GM12878 (cell line): ENCODE data around the gene H6PD. TPM values are rescaled to one million over a fixed set of nuclear protein-coding genes. Genes with fewer than 3 reads are reported as not detected.

Experiments
- ATF2 ChIP-seq: IDR thresholded peaks from 2 replicates; pipeline ENCODE4 v1.6.1; 2012; ENCODE audit warnings: low read length, inconsistent platforms
- CBFB ChIP-seq: IDR thresholded peaks from 2 replicates; pipeline ENCODE4 v1.6.1; 2016; ENCODE audit warnings: antibody characterized with exemption, low read depth
- CTCF ChIP-seq, 3 experiments: IDR thresholded peaks in 2 of 3; conservative IDR thresholded peaks in 1 of 3; 2 replicates each; pipeline ENCODE4 v1.5.1; 2011; ENCODE audit warnings: low read depth in 3 of 3, low read length in 3 of 3, mild to moderate bottlenecking in 3 of 3, control low read depth in 2 of 3, moderate library complexity in 2 of 3, inconsistent platforms in 1 of 3, mixed read lengths in 1 of 3; ENCODE audit not compliant: control insufficient read depth in 2 of 3, insufficient read depth in 1 of 3; ENCODE audit errors: extremely low read depth in 1 of 3
- SIN3A ChIP-seq: IDR thresholded peaks from 2 replicates; pipeline ENCODE4 v1.6.1; 2012; ENCODE audit warnings: low read depth, low read length, improper control_type of control experiment
- SMC3 ChIP-seq: IDR thresholded peaks from 2 replicates; pipeline ENCODE4 v1.6.1; 2011; ENCODE audit warnings: low read length, improper control_type of control experiment, borderline replicate concordance
- ZBTB33 ChIP-seq: fragments of 450-650 bp; IDR thresholded peaks from 2 replicates; pipeline ENCODE4 v1.6.1; 2017; ENCODE audit warnings: mild to moderate bottlenecking
- ZNF217 ChIP-seq: fragments of 450-650 bp; IDR thresholded peaks from 2 replicates; pipeline ENCODE4 v1.6.1; 2017; ENCODE audit warnings: antibody characterized with exemption, mild to moderate bottlenecking
- polyA plus RNA-seq, 11 experiments: library from polyadenylated mRNA; depleted of rRNA in 4 of 11; unstranded in 6 of 11; stranded (reverse) in 5 of 11; fragments of >200 nt; fragmentation: Nextera tagmentation in 4 of 11; fragmentation: Illumina TruSeq in 1 of 11; extraction: Ambion mirVana in 4 of 11; extraction: Trizol in 1 of 11; gene quantifications; 1 replicate in 1 of 11; 2 replicates in 10 of 11; pipeline versions ENCODE4 v1.2.1 to v1.2.3, GENCODE V29; 2011 to 2016; ENCODE audit warnings: inconsistent platforms in 2 of 11, missing spikeins in 2 of 11, low read depth in 1 of 11
- total RNA-seq, 4 experiments: library from RNA; depleted of rRNA in 3 of 4; stranded (reverse); fragments of >200 nt in 3 of 4; fragmentation: Illumina TruSeq in 1 of 4; extraction: Trizol in 1 of 4; gene quantifications; 2 replicates each; pipeline versions ENCODE4 v1.2.1 to v1.2.3, GENCODE V29; 2013 to 2021

Gene H6PD
- total and polyA plus RNA-seq, 10 of the 15 experiments (the other 5 are each of a cell fraction or from before 2014, with no cell fraction given), result 1.2 to 20.7 (median 7.7) TPM

DNA sequence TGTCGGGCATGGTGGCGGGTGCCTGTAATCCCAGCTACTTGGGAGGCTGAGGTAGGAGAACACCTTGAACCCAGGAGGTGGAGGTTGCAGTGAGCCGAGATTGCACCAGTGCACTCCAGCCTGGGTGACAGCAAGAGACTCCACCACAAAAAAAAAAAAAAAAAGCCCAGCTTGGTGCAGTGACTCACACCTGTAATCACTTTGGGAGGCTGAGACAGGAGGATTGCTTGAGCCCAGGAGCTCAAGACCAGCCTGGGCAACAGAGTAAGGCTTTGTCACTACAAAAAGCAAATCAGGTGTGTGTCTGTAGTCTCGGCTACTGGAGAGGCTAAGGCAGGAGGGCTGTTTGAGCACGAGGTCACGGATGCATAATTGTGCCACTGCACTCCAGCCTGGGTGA, 5.0 kb upstream of the H6PD start (continued):
- TF ChIP-seq CTCF (IDR thresholded peaks at IDR 0.05 in 2 of 3, conservative IDR thresholded peaks at IDR 0.05 in 1 of 3; ENCODE audit: control insufficient read depth in 2 of 3, extremely low read depth in 1 of 3, insufficient read depth in 1 of 3, low read depth in 3 of 3, low read length in 3 of 3) (no peak), ATF2 (no peak), ZBTB33 (no peak), SIN3A (no peak), SMC3 (no peak), CBFB (no peak), ZNF217 (no peak)
